DOHH2 (cell line): ENCODE data around the gene MYLK.

Experiments
- EZH2phosphoT487 ChIP-seq: fragments of 200-600 bp; sonication (generic); IDR thresholded peaks from 2 replicates; pipeline ENCODE4 v1.6.1; 2017; ENCODE audit warnings: borderline replicate concordance, mild to moderate bottlenecking, antibody characterized with exemption, low read length, moderate library complexity, mixed read lengths
- TF ChIP-seq, protein P1 (sequence below): fragments of 200-600 bp; sonication (generic); IDR thresholded peaks from one replicate; pipeline ENCODE4 v1.5.1; 2014; ENCODE audit warnings: antibody characterized with exemption, mild to moderate bottlenecking, low read depth, low read length; ENCODE audit not compliant: poor library complexity, severe bottlenecking

DNA sequence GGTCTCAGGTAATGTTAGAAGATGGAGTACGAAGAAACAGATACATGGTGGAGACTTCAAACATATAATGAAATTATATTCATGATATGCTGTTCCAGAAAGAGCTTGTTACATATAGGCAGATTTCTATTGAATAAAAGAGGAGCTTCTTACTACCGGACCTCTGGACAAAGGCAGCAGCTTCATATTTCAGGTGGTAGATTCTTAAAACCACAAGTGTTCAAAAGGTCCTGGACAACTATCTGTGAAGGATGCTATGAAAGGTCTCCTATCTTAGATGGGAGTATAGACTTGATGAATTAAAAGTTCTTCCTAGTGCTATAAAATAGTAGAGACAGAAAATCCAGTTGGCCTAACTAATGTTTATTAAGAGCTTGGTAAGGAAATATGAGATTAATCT is 43.2 kb downstream of the MYLK start:
- TF ChIP-seq, protein P1, sequence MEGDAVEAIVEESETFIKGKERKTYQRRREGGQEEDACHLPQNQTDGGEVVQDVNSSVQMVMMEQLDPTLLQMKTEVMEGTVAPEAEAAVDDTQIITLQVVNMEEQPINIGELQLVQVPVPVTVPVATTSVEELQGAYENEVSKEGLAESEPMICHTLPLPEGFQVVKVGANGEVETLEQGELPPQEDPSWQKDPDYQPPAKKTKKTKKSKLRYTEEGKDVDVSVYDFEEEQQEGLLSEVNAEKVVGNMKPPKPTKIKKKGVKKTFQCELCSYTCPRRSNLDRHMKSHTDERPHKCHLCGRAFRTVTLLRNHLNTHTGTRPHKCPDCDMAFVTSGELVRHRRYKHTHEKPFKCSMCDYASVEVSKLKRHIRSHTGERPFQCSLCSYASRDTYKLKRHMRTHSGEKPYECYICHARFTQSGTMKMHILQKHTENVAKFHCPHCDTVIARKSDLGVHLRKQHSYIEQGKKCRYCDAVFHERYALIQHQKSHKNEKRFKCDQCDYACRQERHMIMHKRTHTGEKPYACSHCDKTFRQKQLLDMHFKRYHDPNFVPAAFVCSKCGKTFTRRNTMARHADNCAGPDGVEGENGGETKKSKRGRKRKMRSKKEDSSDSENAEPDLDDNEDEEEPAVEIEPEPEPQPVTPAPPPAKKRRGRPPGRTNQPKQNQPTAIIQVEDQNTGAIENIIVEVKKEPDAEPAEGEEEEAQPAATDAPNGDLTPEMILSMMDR, result no peak
- no peak for TF ChIP-seq EZH2phosphoT487
